ENCODE results near the gene TSBP1. TPM values are rescaled to one million over a fixed set of nuclear protein-coding genes. Genes with fewer than 3 reads are reported as not detected.
"Not testable (repeated sequence)": the region's sequence is repeated elsewhere in the genome, so short reads cannot be mapped to it uniquely, and the experiment has no call there.

The TSBP1 gene
- total RNA-seq, 1 experiment from 2014 or later: not detected

DNA sequence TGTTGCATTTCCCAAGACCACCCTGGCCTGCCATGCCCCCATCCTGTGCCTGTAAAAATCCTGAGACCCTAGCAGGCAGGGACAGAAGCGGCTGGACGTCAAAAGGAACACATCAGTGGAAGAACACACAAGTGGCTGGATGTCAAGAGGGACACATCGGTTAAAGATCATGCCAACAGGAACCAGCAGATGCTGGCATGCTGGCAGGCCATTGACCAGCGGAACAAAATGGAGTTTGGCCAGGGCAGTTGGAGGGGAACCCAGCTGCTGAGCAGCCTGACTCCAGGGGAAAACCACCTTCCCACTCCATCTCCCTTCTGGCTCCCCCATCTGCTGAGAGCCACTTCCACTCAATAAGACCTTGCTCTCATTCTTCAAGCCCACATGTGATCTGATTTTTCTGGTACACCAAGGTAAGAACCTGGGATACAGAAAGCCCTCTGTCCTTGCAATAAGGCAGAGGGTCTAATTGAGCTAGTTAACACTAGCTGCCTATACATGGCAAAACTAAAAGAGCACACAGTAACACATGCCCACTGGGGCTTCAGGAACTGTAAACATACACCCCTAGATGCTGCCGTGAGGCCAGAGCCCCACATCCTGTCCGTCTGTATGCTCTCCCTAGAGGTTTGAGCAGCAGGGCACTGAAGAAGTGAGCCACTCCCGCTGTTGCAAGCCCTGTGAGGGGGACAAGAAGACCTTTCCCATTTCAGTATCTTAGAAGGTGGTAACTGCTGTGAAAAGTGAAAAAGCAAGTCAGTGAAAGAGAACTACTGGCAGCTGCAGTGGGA is 4.2 kb upstream of the TSBP1 start:
- DNase-seq (ENCODE audit: low spot score): no peak

DNA sequence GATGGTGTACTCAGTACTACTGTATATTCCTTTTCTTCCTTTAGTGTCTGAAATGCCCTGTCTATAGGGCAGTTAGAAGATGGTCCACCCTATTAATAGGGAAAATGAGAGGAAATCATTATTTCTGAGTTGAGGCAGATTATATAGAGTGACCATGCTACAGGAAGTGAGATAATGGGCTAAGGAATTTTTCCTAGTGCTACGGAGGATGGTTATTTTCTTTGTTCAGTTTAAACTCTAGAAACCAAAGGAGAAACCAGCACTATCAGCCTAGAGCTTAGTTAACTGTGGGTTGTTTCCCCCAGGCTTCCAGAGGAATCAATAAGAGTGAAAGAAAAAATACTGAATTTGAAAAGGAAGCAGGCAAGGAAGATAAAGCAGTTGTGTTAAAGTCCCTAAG is 474 bp downstream of the TSBP1 start:
- peak; percentile 24 for DNase-seq (ENCODE audit: low spot score)

DNA sequence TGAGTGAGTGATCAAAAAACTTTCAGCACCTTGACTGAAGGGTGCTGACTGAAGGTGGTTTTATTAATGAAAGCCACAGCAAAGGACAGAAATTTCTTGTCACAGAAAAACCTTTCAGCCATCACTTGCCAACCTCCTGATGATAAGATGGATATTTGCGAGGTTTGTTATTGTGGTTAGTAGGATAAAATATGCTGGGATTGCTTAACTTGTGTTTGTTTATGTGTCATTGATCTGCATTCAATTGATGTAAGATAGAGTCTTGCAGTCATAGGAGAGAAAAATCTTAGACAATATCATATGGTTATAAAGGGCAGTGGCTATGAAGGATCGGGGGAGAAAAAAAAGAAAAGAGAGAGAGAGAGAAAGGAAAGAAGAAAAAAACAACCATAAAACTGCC is 1.2 kb downstream of the TSBP1 start:
- DNase-seq (ENCODE audit: low spot score): no peak

- DNase-seq (ENCODE audit: low spot score): peak; percentile 83
Measured at GRCh38 chr6:32369660-32370059, 2.0 kb downstream of the TSBP1 start.

DNA sequence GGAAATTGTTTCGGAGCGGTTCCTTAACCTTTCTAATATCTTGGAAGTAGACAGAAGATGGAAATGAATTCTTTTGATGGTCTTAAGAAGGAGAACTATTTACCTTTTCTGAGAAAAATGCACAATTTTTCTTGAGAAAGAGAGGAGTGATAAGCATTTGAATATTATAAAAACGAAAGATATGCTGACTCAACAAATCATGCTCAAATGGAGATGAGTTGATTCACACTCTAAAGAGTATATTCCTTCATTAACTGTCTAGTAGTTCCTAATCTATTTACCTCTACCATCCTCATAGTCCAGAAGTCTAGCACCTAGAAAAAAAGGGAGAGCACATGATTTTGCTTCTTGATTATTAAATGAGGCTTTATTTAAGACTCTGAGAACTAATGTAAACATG is 4.1 kb downstream of the TSBP1 start:
- DNase-seq (ENCODE audit: low spot score): no peak

- not testable (repeated sequence) for DNase-seq (ENCODE audit: low spot score)
Measured at GRCh38 chr6:32359225-32359624, 12.5 kb downstream of the TSBP1 start.

GRCh38 chr6:32358548-32358947 is 13.2 kb downstream of the TSBP1 start:
- not testable (repeated sequence) for DNase-seq (ENCODE audit: low spot score)

DNA sequence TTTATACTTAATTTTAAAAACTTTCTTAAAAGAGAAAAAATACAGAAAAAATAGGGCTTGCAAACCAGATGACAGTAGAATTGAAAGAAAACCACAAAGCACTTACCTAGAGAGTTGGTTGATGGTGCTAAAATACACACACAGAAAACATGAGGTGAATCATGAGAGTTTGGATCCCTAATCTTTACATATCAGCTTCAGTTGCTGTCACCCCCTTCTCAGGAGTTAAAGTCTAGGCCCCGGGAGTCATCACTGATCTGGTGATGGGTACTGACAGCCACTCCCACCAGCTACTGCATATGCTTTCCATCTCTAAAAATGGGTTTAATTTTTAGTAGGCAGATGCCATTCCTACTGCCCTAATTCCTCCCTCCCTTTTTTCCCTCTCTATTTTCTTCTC is 16.7 kb downstream of the TSBP1 start:
- no peak for DNase-seq (ENCODE audit: low spot score)

- no peak for DNase-seq (ENCODE audit: low spot score)
Measured at GRCh38 chr6:32353348-32353747, 18.4 kb downstream of the TSBP1 start.

DNA sequence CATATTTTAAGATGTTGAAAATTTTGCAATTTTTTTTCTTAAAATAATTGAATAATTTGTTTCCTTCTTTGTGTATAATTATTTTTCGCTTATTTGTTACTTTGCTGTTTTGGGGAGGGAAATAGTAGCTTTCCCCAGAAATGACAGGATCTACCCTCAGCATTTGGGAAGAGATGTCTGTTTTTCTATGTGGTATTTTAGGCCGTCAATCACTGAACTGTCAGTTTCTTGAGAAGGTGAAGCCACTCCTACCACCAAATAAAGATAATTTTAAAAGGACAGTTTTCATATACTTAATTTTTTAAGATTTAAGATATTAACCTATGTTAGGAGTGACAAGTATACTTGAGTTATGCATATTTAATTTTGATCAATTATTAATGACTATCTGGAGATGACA is 31.5 kb downstream of the TSBP1 start:
- no peak for DNase-seq (ENCODE audit: low spot score)

- DNase-seq (ENCODE audit: low spot score): no peak
Measured at GRCh38 chr6:32337186-32337805, 34.4 kb downstream of the TSBP1 start.

GRCh38 chr6:32332433-32332832 is 39.3 kb downstream of the TSBP1 start:
- no peak for DNase-seq (ENCODE audit: low spot score)

GRCh38 chr6:32329141-32329540 is 42.6 kb downstream of the TSBP1 start:
- DNase-seq (ENCODE audit: low spot score): no peak

DNA sequence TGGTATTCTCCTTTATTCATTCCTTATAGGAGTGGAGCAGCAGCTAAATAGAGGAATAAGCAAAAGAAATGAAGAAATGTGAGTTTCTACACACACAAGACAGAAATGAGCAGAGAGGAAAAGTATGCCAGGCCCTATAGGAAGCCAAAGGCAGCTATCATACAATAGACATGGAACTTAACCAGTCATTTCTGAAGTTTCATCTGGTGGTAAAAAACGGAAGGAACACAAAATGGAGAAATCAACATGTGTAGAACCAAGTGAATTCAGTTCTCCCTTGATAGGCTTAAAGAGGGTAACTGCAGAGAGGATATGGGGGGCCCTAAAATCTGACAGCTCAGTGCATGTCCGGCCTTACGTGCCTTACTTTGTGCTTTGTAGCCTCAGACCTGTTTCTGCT is 44.6 kb downstream of the TSBP1 start:
- no peak for DNase-seq (ENCODE audit: low spot score)

DNA sequence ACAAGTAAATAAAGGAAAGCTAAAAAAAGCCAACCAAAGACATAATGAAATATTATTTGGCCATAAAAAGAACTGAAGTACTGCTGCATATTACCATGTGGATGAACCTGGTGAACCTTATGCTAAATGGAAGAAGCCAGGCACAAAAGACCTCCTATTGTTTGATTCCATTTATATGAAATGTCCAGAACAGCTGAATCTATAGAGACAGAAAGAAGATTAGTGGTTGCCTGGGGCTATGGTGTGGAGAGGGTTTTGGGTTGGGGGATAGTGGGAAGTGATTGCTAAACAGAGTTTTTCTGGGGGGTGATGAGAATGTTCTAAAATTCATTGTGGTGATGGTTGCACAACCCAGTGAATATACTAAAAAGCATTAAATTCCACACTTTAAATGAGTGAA is 53.2 kb downstream of the TSBP1 start:
- no peak for DNase-seq (ENCODE audit: low spot score)

DNA sequence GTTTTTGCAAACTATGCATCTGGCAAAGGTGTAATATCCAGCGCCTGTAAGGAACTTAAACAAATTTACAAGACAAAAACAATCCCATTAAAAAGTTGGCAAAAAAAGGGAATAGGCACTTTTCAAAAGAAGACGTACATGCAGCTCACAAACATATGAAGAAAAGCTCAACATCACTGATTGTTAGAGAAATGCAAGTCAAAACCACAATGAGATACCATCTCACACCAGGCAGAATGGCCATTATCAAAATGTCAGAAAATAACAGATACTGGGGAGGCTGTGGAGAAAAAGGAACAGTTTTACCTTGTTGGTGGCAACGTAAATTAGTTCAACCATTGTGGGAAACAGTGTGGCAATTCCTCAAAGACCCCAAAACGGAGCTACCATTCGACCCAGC is 54.2 kb downstream of the TSBP1 start:
- DNase-seq (ENCODE audit: low spot score): no peak

- no peak for DNase-seq (ENCODE audit: low spot score)
Measured at GRCh38 chr6:32313964-32314363, 57.7 kb downstream of the TSBP1 start.

DNA sequence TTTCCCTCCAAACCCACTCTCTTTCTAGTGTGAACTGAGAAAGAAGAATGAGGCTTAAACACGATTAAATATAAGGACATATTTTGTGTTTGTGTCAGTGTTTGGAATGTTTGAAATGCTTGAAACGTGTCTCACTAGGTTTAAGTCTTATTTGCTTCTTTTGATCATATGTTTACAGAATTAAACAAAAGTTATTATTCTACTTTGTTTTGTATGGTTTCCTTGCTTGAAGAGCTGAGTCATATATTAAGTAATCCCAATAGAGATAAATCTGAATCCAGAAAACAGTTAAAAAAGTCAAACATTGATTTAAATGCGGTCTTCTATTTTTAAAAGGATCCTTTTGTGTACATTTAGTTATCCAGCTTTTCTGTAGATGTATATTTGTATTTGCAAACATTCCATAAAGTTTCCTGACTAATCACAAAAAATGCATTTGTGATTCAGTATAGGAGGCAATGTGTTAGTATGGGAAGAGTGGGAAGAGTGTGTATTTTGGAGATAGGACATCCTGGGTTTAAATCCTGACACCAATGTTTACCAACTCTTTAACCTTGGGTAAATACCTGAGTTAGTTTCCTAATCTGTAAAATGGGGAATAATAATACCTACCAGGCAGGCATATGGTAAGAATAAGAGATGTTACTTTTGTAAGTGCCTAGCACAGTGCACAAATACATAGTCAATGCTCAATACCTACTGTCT is 72.9 kb downstream of the TSBP1 start:
- peak; percentile 41 for DNase-seq (ENCODE audit: low spot score)

DNA sequence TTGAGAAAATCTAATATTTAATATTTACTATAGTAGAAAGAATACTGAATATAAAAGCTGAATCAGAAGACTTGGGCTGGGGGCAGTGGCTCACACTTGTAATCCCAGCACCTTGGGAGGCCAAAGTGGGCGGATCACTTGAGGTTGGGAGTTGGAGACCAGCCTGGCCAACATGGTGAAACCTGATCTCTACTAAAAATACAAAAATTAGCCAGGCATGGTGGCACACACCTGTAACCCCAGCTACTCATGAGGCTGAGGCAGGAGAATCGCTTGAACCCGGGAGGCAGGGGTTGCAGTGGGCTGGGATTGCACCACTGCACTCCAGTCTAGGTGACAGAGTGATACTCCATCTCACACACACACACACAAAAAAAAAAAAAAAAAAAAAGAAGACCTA is 76.7 kb downstream of the TSBP1 start:
- DNase-seq (ENCODE audit: low spot score): not testable (repeated sequence)

DNA sequence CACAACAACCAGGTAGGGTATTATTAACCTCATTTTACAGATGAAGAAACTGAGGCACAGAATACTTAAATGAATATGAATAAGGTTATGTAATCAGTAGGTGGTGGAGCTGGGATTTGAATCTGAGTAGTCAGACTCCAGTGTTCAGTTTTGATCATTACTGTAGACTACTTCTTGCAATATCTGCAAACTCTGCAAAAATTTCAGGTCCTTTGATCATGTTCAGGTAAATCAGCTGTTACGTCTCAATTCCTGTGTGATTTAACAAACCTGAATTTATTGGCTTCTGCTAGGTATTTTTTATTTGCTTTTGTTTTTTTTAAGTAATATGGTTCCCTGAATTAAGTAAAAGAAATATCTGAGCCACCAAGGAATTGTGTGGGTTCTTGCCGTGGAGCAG is 77.1 kb downstream of the TSBP1 start:
- no peak for DNase-seq (ENCODE audit: low spot score)

GRCh38 chr6:32293695-32294094 is 78.0 kb downstream of the TSBP1 start:
- no peak for DNase-seq (ENCODE audit: low spot score)

- DNase-seq (ENCODE audit: low spot score): no peak
Measured at GRCh38 chr6:32291543-32291942, 80.2 kb downstream of the TSBP1 start.

GRCh38 chr6:32290886-32291450 is 80.7 kb downstream of the TSBP1 start:
- DNase-seq (ENCODE audit: low spot score): no peak
